Activated naive CD4-positive, alpha-beta T cell treated with anti-CD3 and anti-CD28 coated beads, Interleukin-2, amount 50 U/mL, for 72 hours (primary cell): ENCODE measurements around the gene P3H3. TPM values are rescaled to one million over a fixed set of nuclear protein-coding genes. Genes with fewer than 3 reads are reported as not detected.
"Not testable (repeated sequence)": the region's sequence is repeated elsewhere in the genome, so short reads cannot be mapped to it uniquely, and the experiment has no call there.

Source experiments
- ATAC-seq, 2 donors: fragments of 150-1000 bp; cut with Tn5 transposase; 2 replicates each; pipeline ENCODE4 v1.10.0; 2021; ENCODE audit warnings: mild to moderate bottlenecking in 2 of 2, moderate library complexity in 2 of 2
- DNase-seq, 2 donors: peaks; one replicate each; pipeline ENCODE4 v3.0.0; 2021 to 2022; ENCODE audit warnings: low spot score in 2 of 2
- H3K27ac Mint-ChIP-seq, 2 donors: one replicate each; pipeline ENCODE4 v1.8.0; 2022; ENCODE audit warnings: mild to moderate bottlenecking in 2 of 2, mixed read lengths in 2 of 2
- H3K36me3 Mint-ChIP-seq, 2 donors: one replicate each; pipeline ENCODE4 v1.8.0; 2022; ENCODE audit warnings: mixed read lengths in 2 of 2
- H3K9me3 Mint-ChIP-seq, 2 donors: one replicate each; pipeline ENCODE4 v1.8.0; 2022; ENCODE audit warnings: mixed read lengths in 2 of 2
- total RNA-seq, 2 donors: library from RNA; stranded (reverse); gene quantifications; one replicate each; pipeline ENCODE4 v1.2.3, GENCODE V29; 2022

P3H3 gene
- total RNA-seq, 2 donors from 2014 or later, result 0.82 to 3.0 TPM

DNA sequence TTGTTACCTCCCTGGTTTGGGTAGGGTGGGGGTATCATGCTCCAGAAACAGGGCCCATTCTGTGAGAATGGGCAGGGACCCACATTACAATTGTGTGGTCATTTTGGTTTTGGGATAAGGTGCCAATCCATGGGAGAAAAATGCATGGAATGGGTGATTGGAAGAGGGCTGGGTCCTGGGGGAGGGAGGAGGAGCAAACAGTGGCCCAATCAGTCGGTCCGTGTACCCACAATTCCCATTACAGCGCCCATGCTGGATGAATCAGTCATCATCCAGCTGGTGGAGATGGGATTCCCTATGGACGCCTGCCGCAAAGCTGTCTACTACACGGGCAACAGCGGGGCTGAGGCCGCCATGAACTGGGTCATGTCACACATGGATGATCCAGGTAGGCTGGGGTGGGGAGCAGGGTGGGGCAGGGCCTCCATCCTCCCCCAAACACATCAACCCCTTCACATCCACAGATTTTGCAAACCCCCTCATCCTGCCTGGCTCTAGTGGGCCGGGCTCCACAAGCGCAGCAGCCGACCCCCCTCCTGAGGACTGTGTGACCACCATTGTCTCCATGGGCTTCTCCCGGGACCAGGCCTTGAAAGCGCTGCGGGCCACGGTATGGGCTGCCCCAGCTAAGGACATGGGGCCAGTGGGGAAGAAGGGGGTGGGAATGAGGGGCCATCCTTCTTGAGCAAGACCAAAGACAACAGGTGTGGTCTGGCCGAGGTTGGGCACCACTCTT, 35.5 kb downstream of the P3H3 start:
- ATAC-seq (no peak), DNase-seq (no peak)
- Mint-ChIP-seq H3K27ac (peak overlapping the region in 1 of 2 donors; percentile 82), H3K9me3 (no peaks in the 10 kb centered on the region), H3K36me3 (peaks cover 27 to 30% of the 10 kb centered on the region in 2 donors)

DNA sequence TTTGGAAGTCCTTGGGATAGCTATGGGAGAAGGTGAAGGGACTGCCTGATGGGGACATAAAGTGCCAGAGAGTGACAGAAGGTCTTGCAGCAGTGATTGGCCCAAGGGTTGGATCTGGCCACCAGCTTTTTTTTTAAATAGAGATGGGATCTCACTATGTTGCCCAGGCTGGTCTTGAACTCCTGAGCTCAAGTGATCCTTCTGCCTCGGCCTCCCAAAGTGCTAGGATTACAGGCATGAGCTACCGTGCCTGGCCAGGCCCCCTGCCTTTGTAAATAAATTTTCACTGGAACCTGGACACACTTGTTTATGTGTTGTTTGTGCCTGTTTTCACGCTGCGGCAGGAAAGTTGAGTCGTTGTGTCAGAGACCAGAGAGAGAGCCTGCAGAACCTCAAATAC, 37.1 kb downstream of the P3H3 start:
- H3K27ac Mint-ChIP-seq, ATAC-seq, H3K9me3 Mint-ChIP-seq, DNase-seq: not testable (repeated sequence)
- peaks cover 43% of the 10 kb centered on the region in 2 donors for H3K36me3 Mint-ChIP-seq

DNA sequence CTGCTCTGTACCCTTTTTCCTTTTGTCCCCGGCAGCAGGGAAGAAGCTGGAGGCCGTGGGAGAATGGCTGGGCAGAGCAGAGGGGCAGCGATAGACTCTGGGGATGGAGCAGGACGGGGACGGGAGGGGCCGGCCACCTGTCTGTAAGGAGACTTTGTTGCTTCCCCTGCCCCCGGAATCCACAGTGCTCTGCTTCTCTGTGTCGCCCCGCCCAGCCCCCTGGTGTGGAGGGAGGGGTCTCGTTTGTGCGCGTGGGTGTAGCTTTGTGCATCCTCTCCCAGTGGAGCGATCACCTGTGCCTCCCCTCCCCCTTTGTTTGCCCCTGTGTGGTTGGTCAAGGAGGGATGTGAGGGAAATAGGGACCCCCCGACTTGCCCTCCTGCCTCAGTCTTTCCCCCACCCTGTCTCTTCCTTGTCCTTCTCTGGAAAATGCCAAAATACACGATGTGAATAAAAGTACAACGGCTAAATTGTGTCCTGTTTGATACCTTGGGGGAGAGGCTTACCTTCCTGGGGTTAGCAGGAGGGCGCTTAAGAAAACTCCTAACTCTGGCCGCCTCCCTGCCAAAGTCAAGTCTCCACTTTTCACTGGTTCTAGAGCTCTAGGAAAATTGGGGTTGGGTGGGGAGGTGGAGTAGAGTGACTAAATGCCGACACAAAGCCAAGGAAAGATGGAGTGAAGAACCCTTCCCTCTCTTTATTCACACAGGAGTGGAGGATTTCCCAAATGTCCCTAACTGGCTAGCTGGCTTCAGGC, 38.1 kb downstream of the P3H3 start:
- peaks cover 41 to 44% of the 10 kb centered on the region in 2 donors for H3K36me3 Mint-ChIP-seq
- peak overlapping the region in 1 of 2 donors; percentile 91 for H3K27ac Mint-ChIP-seq
- DNase-seq (no peak), ATAC-seq (no peak)
- H3K9me3 Mint-ChIP-seq, result no peaks in the 10 kb centered on the region

DNA sequence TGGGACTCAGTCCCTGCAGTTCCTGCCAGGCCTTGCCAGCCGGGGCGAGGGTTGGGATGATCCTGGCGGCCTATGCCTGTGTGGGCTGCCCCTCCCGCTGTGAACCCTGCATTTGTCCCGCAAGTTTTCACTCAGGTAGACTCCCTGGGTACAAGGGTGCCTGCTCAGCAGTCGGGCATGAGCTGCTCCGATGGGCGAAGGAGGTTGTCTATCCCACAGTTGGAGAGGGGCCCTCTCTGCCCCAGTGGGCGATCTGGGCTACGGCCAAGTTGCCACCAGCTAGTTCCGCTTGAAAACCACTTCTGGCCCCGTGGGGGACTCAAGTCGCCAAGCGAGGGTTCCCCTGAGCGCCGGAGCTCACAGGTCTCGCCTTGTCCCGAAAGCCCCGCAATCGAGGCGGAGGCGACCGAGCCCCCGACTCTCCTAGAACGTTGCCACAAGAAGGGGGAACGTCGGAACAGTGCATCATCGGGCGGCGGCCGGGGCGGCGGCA, 38.8 kb downstream of the P3H3 start:
- Mint-ChIP-seq H3K36me3 (peaks cover 44 to 47% of the 10 kb centered on the region in 2 donors), H3K27ac (peak overlapping the region; percentile 91 to 99), H3K9me3 (no peaks in the 10 kb centered on the region)
- ATAC-seq (peak; percentile 0 to 5), DNase-seq (peak in 1 of 2 donors; percentile 85)

DNA sequence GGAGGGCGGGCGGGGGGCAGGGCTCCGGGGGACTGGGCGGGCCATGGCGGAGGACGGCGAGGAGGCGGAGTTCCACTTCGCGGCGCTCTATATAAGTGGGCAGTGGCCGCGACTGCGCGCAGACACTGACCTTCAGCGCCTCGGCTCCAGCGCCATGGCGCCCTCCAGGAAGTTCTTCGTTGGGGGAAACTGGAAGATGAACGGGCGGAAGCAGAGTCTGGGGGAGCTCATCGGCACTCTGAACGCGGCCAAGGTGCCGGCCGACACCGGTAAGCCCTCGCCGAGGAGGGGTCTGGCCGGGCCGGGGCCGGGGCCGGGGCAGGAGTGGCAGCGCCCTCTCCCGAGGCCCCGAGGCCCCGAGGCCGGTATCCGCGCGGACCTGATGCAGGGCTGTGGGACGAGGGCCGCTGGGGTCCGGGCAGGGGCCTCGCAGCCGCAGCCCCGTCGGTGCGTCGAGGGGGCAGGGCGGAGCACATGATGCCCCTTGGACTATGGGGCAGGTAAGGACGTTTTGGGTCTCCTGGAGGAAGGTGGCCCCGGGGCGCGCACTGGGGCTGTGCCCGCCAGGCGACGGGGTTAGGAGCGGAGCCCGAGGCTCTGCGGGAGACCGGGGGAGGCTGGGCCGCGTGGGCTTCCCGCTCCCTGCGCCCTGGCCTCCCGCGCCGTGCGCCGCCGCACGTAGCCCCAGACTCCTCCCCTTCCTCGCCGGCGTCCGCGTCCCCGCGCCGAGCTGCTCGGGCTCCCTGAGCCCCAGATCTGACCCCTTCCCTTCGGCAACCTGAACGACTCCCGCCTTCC, 39.4 kb downstream of the P3H3 start, which contains the start of gene TPI1:
Gene TPI1 (plus strand): TSS at position 119 of the 798 bp plus-strand sequence. CDS start 36 bp downstream, at position 155.
- H3K9me3 Mint-ChIP-seq, result no peaks in the 10 kb centered on the region
- peaks cover 50 to 53% of the 10 kb centered on the region in 2 donors for H3K36me3 Mint-ChIP-seq
- peak within 1 kb of the TSS; percentile 91 to 99 for H3K27ac Mint-ChIP-seq
- ATAC-seq (peak; percentile 67 to 79), DNase-seq (peak in 1 of 2 donors; percentile 82)

DNA sequence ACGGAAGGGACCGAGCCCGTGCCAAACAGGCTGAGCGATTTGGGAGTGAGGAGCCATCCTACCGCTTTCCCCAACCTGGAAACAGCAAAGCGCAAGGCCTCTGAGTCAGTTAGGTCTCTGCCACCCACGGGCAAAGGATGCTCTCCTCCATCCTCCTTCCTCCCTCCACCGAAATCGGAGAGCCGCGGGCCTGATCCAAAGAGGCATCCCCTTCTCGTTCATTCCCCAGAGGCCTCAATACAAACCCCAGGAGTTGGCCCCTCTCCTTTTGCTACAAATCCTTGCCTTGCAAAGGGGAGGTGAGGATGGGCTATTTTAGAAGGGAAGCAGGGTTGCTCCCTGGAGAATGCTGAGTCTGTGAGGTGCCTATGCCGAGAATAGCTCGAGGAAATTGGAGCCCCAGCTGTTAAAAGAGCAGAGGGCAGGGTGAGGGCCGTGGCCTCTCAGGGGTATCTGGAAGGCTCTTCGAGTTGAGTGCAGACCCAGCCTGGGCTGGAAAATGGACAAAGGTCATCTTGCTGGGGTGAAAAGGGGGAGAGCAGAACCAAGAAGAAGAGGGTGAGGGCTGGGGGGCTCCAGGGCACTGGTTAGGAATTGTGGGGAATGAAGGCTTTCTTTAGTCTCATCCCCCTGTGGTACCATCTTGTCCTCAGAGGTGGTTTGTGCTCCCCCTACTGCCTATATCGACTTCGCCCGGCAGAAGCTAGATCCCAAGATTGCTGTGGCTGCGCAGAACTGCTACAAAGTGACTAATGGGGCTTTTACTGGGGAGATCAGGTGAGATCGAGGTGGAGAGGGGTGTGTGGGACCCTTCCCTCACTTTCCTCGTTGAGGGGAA, 40.2 kb downstream of the P3H3 start:
- Mint-ChIP-seq H3K27ac (peak overlapping the region; percentile 91 to 96), H3K36me3 (peaks cover 47 to 53% of the 10 kb centered on the region in 2 donors), H3K9me3 (no peaks in the 10 kb centered on the region)
- peak in 1 of 2 donors; percentile 1 for ATAC-seq
- no peak for DNase-seq

DNA sequence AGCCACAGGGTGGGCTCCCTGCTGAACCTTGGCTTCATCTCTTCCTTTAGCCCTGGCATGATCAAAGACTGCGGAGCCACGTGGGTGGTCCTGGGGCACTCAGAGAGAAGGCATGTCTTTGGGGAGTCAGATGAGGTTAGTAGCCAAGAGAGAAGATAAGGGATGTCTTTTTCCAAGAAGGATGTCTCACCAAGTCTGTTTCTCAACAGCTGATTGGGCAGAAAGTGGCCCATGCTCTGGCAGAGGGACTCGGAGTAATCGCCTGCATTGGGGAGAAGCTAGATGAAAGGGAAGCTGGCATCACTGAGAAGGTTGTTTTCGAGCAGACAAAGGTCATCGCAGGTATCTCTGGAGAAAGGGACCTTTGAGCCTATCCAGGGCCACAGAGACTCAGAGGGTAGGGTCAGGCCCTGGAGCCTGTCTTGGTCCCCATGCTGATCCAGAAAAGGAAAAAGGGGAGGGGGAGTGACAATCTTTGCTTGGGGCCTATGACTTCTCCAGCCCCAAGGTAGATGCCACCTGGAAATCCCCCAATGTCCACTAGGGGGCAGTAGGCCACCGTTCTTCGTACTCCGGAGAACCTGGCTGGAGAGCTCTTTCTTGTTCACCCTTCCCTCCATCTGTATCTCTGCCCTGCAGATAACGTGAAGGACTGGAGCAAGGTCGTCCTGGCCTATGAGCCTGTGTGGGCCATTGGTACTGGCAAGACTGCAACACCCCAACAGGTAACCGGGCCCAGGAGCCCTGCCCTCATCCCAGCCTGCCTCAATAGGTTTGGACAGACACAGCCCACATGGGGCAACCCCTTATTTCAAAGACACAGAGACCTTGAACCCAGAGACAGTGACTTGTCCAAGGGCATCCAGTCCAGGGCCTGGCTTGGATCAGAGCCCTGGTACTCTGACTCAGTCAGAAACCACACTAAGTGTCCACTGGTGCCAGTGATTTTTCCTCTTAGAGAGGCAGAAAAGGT, 41.1 kb downstream of the P3H3 start:
- ATAC-seq, result peak in 1 of 2 donors; percentile 3
- peak overlapping the region; percentile 91 to 96 for H3K27ac Mint-ChIP-seq
- H3K9me3 Mint-ChIP-seq, result no peaks in the 10 kb centered on the region
- peaks cover 44 to 53% of the 10 kb centered on the region in 2 donors for H3K36me3 Mint-ChIP-seq
- peak; percentile 80 to 86 for DNase-seq

DNA sequence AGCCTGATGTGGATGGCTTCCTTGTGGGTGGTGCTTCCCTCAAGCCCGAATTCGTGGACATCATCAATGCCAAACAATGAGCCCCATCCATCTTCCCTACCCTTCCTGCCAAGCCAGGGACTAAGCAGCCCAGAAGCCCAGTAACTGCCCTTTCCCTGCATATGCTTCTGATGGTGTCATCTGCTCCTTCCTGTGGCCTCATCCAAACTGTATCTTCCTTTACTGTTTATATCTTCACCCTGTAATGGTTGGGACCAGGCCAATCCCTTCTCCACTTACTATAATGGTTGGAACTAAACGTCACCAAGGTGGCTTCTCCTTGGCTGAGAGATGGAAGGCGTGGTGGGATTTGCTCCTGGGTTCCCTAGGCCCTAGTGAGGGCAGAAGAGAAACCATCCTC, 42.1 kb downstream of the P3H3 start:
- ATAC-seq, H3K9me3 Mint-ChIP-seq, DNase-seq: not testable (repeated sequence)
- H3K27ac Mint-ChIP-seq, result peak overlapping the region; percentile 91 to 96
- peaks cover 37 to 53% of the 10 kb centered on the region in 2 donors for H3K36me3 Mint-ChIP-seq

DNA sequence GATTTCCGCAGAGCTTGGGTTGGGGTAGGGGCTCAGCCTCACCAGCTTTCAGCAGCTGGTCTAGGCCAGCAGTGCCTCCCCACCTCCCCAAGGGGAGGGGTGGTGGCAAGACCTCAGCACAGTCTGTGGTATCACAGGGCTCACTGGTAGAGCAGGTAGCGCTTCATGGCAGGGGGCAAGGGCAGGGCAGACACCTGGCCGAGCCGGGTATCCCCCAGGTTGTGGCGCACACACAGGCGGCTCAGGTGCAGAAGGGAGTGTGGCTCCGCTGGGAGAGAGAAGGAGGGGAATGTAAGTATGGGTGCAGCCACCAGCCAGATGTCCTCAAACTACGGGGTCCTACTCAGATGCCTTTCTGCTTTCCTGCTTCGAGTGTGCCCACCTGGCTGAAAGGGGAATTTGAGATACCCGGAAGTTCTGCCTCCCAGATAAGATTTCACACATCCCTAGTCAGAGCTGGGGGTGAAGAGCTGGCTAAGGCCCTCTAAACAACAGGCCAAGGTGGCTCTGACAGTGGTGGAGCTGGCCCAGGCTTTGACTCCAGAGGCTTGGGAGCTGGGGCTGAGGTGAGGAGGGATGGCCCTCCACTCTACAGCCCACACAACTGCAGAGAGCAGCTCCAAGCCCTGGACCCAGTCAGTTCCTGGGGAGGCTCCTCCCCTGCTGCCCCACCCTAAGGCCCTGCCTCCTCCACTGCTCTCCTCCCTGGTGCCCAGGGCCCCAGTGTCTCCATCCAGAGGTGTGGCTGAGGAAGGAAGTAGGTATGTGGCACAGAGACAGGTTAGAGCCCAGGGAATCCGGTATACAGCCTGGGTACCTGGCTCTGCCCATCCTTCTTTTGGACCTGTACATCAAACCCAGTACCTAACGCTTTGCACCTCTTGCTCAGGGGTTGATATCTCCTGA, 43.1 kb downstream of the P3H3 start:
- DNase-seq, result peak in 1 of 2 donors; percentile 55
- H3K36me3 Mint-ChIP-seq, result peaks cover 40 to 59% of the 10 kb centered on the region in 2 donors
- ATAC-seq, result peak in 1 of 2 donors; percentile 25
- H3K27ac Mint-ChIP-seq, result peak overlapping the region; percentile 91 to 95
- H3K9me3 Mint-ChIP-seq, result no peaks in the 10 kb centered on the region

DNA sequence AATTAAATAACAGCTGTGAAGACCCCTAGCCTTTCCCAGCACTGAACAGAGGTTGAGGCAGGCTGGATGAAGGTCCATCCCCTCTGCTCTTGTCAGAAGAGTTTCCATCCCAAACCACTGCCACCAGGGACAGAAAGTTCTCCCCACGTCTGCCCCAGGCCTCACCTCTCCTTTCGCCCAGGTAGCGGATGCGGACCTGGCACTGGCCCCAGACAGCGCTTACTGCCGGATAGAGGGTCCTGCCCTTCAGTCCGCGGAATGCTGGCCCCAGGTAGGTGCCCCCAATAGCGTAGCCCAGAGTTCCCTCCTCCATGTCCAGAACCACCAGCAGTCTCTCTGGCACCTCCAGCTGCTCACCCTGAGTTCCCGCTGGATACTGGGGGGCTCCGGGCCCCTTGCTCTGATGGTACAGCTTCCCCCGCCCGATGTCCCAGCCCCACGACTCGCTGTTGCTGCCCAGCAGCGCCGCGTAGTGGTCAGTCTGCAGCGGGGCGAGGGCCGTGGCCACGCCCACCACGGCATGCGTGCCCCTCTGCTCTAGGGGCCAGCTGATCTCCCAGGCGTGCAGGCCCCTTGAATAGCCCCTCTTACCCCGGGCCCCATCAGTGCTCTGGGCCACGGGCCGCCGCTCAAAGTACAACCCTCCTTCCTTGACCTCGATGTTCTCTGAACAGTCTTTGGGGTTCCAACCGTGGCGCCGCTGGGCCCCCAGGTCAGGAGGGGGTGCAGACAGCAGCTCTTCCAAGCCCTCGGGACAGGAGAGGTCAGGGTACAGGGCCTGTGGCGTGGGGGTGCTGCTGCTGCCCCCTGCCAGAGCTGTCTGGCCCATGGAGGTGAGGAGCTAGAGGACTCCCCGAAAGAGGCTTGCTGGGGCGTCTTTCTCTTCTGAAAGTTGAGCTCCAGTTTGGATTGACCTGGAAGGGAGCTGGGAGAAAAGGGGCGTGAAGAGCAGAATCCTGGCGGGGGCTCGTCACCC, 44.2 kb downstream of the P3H3 start:
- H3K9me3 Mint-ChIP-seq, result no peaks in the 10 kb centered on the region
- peak; percentile 39 to 42 for ATAC-seq
- peak overlapping the region; percentile 91 to 95 for H3K27ac Mint-ChIP-seq
- H3K36me3 Mint-ChIP-seq, result peaks cover 45 to 65% of the 10 kb centered on the region in 2 donors
- DNase-seq, result peak; percentile 87 to 94

DNA sequence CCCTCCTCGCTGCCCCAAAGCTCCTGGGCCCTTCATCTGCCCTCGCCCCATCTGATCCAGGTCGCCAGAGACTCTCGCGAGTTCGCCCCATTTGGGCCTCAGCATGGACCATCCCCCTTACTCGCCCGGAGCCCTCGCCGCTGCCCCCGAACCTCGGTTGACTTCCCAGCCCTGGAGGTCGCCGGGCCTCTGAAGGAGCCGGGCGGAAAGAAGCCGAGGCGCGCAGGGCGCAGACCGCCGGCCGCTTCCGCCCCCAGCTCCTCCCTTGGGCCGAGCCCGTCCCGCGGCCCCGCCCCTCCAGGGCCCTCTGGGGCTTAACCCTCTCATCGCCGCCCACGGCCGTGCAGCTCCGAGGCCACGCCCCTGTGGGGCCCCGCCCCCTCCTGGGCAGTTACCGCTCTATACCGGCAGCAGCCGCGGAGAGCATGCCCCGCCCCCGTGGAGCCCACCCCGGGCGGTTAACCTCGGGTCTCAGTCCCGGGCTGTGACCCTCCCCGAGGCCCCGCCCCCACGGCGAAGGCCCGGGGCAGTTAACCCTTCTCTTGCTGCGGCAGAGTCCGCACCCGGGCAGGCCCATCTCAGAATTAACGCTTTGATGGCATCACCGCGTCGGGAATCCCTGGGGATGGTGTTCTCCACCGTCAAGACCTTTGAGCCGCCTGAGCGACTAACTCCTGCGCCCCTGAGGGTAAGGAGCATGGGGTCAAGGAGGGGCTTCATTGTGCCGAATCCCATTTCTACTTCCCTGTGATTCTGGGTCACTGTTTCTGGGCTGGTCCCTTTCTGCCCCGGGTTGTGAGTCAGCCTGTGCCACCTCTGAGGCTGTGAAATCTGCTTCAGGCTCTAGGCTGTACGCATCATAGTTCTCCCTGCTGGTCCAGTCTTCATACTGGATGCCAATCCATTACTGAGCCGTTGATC, 45.1 kb downstream of the P3H3 start, which contains the start of gene SPSB2:
Gene SPSB2 (minus strand): TSS at position 210 of the 921 bp plus-strand sequence. CDS start 402 bp downstream, outside the sequence.
- peaks cover 42 to 59% of the 10 kb centered on the region in 2 donors for H3K36me3 Mint-ChIP-seq
- no peaks in the 10 kb centered on the region for H3K9me3 Mint-ChIP-seq
- peak within 1 kb of the TSS; percentile 91 to 95 for H3K27ac Mint-ChIP-seq
- DNase-seq (peak; percentile 98 to 100), ATAC-seq (peak; percentile 76 to 84)

DNA sequence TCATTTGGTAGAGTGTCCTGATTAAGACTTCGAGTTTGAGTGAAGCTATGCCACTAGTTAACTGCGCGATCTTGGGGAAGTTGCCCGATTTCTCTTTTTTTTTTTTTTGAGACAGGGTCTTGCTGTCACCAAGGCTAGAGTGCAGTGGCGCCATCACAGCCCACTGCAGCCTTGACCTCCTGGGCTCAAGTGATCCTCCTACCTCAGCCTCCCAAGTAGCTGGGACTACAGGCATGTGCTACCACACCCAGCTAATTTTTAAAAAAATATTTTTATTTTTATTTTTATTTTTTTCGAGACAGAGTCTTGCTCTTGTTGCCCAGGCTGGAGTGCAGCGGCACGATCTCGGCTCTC, 45.8 kb downstream of the P3H3 start:
- Mint-ChIP-seq H3K27ac (peak overlapping the region; percentile 91 to 95), H3K36me3 (peaks cover 36 to 53% of the 10 kb centered on the region in 2 donors)
- not testable (repeated sequence) for DNase-seq, ATAC-seq, H3K9me3 Mint-ChIP-seq
